Measurements from ENCODE around the gene GMDS. TPM values are rescaled to one million over a fixed set of nuclear protein-coding genes. Genes with fewer than 3 reads are reported as not detected.

Gene GMDS
- total RNA-seq, 2 donors from 2014 or later: 25.4 to 29.5 TPM

DNA sequence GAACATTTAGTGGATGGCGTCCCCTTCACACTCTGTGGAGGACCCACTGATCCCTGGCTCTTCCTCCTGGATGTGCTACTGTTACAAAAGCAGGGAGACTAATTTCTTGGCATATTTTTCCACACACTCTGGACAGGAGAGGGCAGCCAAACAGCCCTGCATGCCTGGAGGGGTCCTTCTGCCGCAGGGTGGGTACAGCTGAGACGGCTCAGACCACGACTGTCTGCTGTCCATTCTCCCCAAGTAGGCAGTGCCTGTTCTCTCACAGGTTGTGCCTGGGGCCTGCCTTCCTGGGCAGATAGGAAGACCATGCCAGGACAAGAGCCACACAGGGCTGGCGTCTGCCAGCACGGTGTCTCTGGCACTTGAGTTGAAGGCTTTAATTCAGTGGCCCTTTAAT, 375.6 kb downstream of the GMDS start:
- Mint-ChIP-seq H3K9me3 (no peaks in the 10 kb centered on the region), H3K4me3 (no peak overlapping the region), H3K27me3 (ENCODE audit: insufficient read depth) (no peaks in the 10 kb centered on the region), H3K36me3 (ENCODE audit: low read depth) (no peaks in the 10 kb centered on the region), H3K27ac (no peak overlapping the region), H3K4me1 (peaks cover 57% of the 10 kb centered on the region)
- Histone ChIP-seq H3K4me1 (ENCODE audit: control insufficient read depth, insufficient read depth, low read length) (peaks cover 23% of the 10 kb centered on the region), H3K9me3 (ENCODE audit: control insufficient read depth, low read length) (no peaks in the 10 kb centered on the region), H3K36me3 (ENCODE audit: control insufficient read depth, insufficient read depth, low read length) (no peaks in the 10 kb centered on the region), H3K27ac (ENCODE audit: low read depth, low read length) (no peak overlapping the region), H3K27me3 (ENCODE audit: control insufficient read depth, insufficient read depth, low read length, poor library complexity, severe bottlenecking) (no peaks in the 10 kb centered on the region), H3K4me3 (ENCODE audit: low read length) (no peak overlapping the region), H3K9ac (ENCODE audit: extremely low read depth, low read length, poor library complexity, severe bottlenecking) (no peak overlapping the region)
- TF ChIP-seq, protein P1, sequence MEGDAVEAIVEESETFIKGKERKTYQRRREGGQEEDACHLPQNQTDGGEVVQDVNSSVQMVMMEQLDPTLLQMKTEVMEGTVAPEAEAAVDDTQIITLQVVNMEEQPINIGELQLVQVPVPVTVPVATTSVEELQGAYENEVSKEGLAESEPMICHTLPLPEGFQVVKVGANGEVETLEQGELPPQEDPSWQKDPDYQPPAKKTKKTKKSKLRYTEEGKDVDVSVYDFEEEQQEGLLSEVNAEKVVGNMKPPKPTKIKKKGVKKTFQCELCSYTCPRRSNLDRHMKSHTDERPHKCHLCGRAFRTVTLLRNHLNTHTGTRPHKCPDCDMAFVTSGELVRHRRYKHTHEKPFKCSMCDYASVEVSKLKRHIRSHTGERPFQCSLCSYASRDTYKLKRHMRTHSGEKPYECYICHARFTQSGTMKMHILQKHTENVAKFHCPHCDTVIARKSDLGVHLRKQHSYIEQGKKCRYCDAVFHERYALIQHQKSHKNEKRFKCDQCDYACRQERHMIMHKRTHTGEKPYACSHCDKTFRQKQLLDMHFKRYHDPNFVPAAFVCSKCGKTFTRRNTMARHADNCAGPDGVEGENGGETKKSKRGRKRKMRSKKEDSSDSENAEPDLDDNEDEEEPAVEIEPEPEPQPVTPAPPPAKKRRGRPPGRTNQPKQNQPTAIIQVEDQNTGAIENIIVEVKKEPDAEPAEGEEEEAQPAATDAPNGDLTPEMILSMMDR (conservative IDR thresholded peaks at IDR 0.05): no peak
- WGBS, 2 experiments (ENCODE audit: insufficient coverage in 1 of 2, insufficient read length in 1 of 2): 88 to 95% methylated on average over 6 of the region's 6 CpGs
- DNase-seq: no peak

DNA sequence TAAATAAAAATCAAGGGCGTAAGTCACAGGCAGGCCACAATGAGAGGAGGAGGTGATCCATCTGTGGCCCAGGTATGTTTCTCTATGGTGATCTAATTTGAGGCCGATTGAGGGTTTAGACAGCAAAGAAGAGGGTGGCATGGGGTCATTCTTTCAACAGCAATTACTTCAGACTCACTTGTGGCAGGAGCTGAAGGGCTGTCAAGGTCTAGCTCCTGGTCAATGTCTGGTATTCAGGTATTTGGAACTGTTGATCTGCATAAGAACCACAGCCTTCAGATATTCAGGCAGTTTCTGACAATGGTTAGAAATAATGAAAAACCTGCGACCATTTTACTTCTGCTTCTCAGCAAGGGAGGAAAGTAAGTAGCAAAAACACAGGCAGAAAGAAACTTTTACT, 376.1 kb downstream of the GMDS start:
- Mint-ChIP-seq H3K9me3 (no peaks in the 10 kb centered on the region), H3K4me1 (peaks cover 61% of the 10 kb centered on the region), H3K36me3 (ENCODE audit: low read depth) (no peaks in the 10 kb centered on the region), H3K27ac (no peak overlapping the region), H3K27me3 (ENCODE audit: insufficient read depth) (no peaks in the 10 kb centered on the region), H3K4me3 (no peak overlapping the region)
- Histone ChIP-seq H3K36me3 (ENCODE audit: control insufficient read depth, insufficient read depth, low read length) (no peaks in the 10 kb centered on the region), H3K4me3 (ENCODE audit: low read length) (no peak overlapping the region), H3K9ac (ENCODE audit: extremely low read depth, low read length, poor library complexity, severe bottlenecking) (no peak overlapping the region), H3K9me3 (ENCODE audit: control insufficient read depth, low read length) (no peaks in the 10 kb centered on the region), H3K27ac (ENCODE audit: low read depth, low read length) (no peak overlapping the region), H3K4me1 (ENCODE audit: control insufficient read depth, insufficient read depth, low read length) (peaks cover 28% of the 10 kb centered on the region), H3K27me3 (ENCODE audit: control insufficient read depth, insufficient read depth, low read length, poor library complexity, severe bottlenecking) (no peaks in the 10 kb centered on the region)
- TF ChIP-seq, protein P1 (conservative IDR thresholded peaks at IDR 0.05): no peak
- no peak for DNase-seq
- WGBS, 2 experiments (ENCODE audit: insufficient coverage in 1 of 2, insufficient read length in 1 of 2): 55 to 72% methylated on average over 1 to 3 of the region's 3 CpGs

DNA sequence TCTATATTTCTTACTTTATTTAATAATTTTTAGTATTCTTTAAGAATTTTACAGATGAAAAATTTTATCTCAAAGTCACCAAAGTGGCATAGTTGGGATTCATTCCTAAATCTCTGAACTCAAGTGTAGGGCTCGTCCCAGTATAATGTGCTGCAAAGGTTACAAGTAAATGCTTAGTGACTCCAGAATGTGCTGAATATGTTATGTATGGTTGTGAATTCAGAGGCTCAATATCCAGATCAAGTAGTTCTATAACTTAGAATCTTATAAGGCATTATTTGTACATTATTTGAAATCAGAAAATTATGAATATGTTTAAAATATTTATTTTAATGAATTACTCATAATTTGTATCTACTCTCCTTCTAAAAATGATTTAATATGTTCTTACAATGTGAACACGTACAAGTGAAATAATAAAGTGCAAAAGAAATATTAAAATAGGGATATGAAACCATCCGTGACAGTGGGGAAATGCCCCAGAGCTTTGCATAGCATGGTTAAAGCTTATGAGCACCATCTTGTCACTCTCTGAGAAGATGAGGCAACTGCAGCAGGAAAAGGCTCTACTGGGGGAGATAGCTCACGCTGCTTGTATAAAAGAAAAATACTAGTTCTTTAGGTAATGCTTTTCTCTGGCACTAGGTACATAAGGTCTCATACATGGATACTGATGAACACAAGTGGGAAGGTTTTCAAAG, 376.7 kb downstream of the GMDS start:
- no peaks in the 10 kb centered on the region for H3K9me3 ChIP-seq (ENCODE audit: control insufficient read depth, low read length)
- H3K27me3 ChIP-seq (ENCODE audit: control insufficient read depth, insufficient read depth, low read length, poor library complexity, severe bottlenecking): no peaks in the 10 kb centered on the region
- Mint-ChIP-seq H3K27ac (no peak overlapping the region), H3K4me1 (peaks cover 57% of the 10 kb centered on the region), H3K27me3 (ENCODE audit: insufficient read depth) (no peaks in the 10 kb centered on the region), H3K36me3 (ENCODE audit: low read depth) (no peaks in the 10 kb centered on the region), H3K4me3 (no peak overlapping the region), H3K9me3 (no peaks in the 10 kb centered on the region)
- H3K4me1 ChIP-seq (ENCODE audit: control insufficient read depth, insufficient read depth, low read length): peaks cover 28% of the 10 kb centered on the region
- TF ChIP-seq, protein P1 (conservative IDR thresholded peaks at IDR 0.05): no peak
- no peak overlapping the region for H3K9ac ChIP-seq (ENCODE audit: extremely low read depth, low read length, poor library complexity, severe bottlenecking)
- 86 to 90% methylated on average over 2 to 4 of the region's 4 CpGs for WGBS, 2 experiments (ENCODE audit: insufficient coverage in 1 of 2, insufficient read length in 1 of 2)
- DNase-seq: no peak
- no peak overlapping the region for H3K4me3 ChIP-seq (ENCODE audit: low read length)
- no peak overlapping the region for H3K27ac ChIP-seq (ENCODE audit: low read depth, low read length)
- no peaks in the 10 kb centered on the region for H3K36me3 ChIP-seq (ENCODE audit: control insufficient read depth, insufficient read depth, low read length)

All from endodermal cell (in vitro differentiated cells).